Activated CD4-positive, alpha-beta T cell treated with anti-CD3 and anti-CD28 coated beads, Interleukin-2, amount 10 ng/mL, durations not matched to agents 7 days and 5 days (primary cell): ENCODE data around the gene NDUFS4. TPM values are rescaled to one million over a fixed set of nuclear protein-coding genes. Genes with fewer than 3 reads are reported as not detected.
"Not testable (repeated sequence)": the region's sequence is repeated elsewhere in the genome, so short reads cannot be mapped to it uniquely, and the experiment has no call there.

Experiments used
- CTCF ChIA-PET: fragments of 350-600 bp; sonication (Branson Sonifier 250); formaldehyde crosslinking; loops from one replicate; lab custom pipeline; 2021; ENCODE audit warnings: antibody characterized with exemption; lab: Charles Lee
- POLR2A ChIA-PET: fragments of 350-600 bp; sonication (Branson Sonifier 250); formaldehyde crosslinking; loops from one replicate; lab custom pipeline; 2021; ENCODE audit warnings: antibody characterized with exemption; lab: Charles Lee
- DNase-seq: peaks from one replicate; pipeline ENCODE4 v3.0.0-alpha.2; 2020
- H3K27ac Mint-ChIP-seq: one replicate; pipeline ENCODE4 v1.8.0; 2021; ENCODE audit warnings: mild to moderate bottlenecking, moderate library complexity, mixed read lengths
- H3K27me3 Mint-ChIP-seq: one replicate; pipeline ENCODE4 v1.8.0; 2021; ENCODE audit warnings: mixed read lengths
- H3K36me3 Mint-ChIP-seq: one replicate; pipeline ENCODE4 v1.8.0; 2021; ENCODE audit warnings: low read depth, mixed read lengths
- H3K4me1 Mint-ChIP-seq: one replicate; pipeline ENCODE4 v1.8.0; 2021; ENCODE audit warnings: mixed read lengths
- H3K4me3 Mint-ChIP-seq: one replicate; pipeline ENCODE4 v1.8.0; 2021; ENCODE audit warnings: mild to moderate bottlenecking, moderate library complexity, mixed read lengths
- H3K9me3 Mint-ChIP-seq: one replicate; pipeline ENCODE4 v1.8.0; 2021; ENCODE audit warnings: mixed read lengths
- total RNA-seq, 2 experiments: library from RNA; stranded (reverse); gene quantifications; one replicate each; pipeline ENCODE4 v1.2.3, GENCODE V29; 2021

Gene NDUFS4
- total RNA-seq, 2 experiments from 2014 or later, result 43.2 to 46.8 TPM

DNA sequence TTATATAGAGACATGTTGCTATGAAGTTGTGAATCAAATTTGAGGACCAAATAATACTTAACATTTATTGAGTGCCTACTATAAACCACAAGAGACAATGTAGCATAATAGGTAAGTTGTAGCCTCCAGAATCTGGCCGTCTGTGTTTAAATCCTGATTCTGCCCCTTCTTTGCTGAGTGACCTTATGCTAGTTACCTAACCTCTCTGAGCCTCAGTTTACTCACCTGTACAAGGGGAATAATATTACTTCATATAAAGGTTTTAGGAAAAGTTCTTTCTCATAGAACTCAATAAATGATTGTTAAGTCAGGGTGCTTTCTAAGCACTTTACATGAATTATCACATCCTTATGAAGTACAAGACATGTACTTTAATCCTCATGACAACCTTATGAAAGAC is 120.6 kb downstream of the NDUFS4 start:
- Mint-ChIP-seq H3K9me3 (peaks cover 9% of the 10 kb centered on the region), H3K4me3 (no peak overlapping the region), H3K36me3 (peaks cover 24% of the 10 kb centered on the region), H3K27ac (no peak overlapping the region), H3K27me3 (no peaks in the 10 kb centered on the region), H3K4me1 (no peaks in the 10 kb centered on the region)
- DNase-seq, result no peak
- ChIA-PET CTCF (no interaction called here), POLR2A (no interaction called here)

GRCh38 chr5:53691014-53691413 is 130.6 kb downstream of the NDUFS4 start:
- CTCF ChIA-PET, result no interaction called here
- Mint-ChIP-seq H3K9me3 (peaks cover 27% of the 10 kb centered on the region), H3K27ac (no peak overlapping the region), H3K27me3 (no peaks in the 10 kb centered on the region), H3K36me3 (peaks cover 9% of the 10 kb centered on the region), H3K4me3 (no peak overlapping the region), H3K4me1 (no peaks in the 10 kb centered on the region)
- no peak for DNase-seq
- POLR2A ChIA-PET, result no interaction called here

DNA sequence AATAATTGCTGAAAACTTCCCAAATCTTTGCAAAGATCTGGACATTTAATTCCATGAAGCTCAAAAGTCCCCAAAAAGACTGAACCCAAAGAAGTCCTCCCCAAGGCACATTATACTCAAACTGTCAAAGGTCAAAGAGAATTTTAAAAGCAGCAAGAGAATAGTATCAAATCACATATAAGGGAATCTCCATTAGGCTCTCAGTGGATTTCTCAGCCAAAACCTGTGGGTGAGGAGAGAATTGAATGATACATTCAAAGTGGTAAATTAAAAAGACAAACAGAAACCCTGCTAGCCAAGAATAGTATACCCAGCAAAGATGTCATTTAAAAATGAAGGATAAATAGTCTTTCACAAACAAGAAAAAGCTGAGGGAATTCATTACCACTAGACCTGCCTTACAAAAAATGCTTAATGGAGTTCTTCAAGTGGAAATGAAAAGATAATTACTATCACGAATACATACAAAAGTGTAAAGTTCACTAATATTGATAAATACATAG is 134.1 kb downstream of the NDUFS4 start:
- H3K27me3 Mint-ChIP-seq, result no peaks in the 10 kb centered on the region
- no peaks in the 10 kb centered on the region for H3K36me3 Mint-ChIP-seq
- no peak overlapping the region for H3K27ac Mint-ChIP-seq
- H3K9me3 Mint-ChIP-seq, result peaks cover 22% of the 10 kb centered on the region
- DNase-seq, result no peak
- POLR2A ChIA-PET, result no interaction called here
- no peaks in the 10 kb centered on the region for H3K4me1 Mint-ChIP-seq
- H3K4me3 Mint-ChIP-seq, result no peak overlapping the region
- CTCF ChIA-PET, result no interaction called here

GRCh38 chr5:53710405-53710804 is 150.0 kb downstream of the NDUFS4 start:
- H3K4me3 Mint-ChIP-seq, H3K27ac Mint-ChIP-seq, DNase-seq, H3K4me1 Mint-ChIP-seq, POLR2A ChIA-PET, H3K27me3 Mint-ChIP-seq, H3K36me3 Mint-ChIP-seq: not testable (repeated sequence)
- H3K9me3 Mint-ChIP-seq, result peaks cover 28% of the 10 kb centered on the region
- CTCF ChIA-PET, result interaction anchor here (1.2 kb wide), 1 partner anchor 158 kb away, joined by 3 read pairs; no protein-coding TSS in a partner anchor

DNA sequence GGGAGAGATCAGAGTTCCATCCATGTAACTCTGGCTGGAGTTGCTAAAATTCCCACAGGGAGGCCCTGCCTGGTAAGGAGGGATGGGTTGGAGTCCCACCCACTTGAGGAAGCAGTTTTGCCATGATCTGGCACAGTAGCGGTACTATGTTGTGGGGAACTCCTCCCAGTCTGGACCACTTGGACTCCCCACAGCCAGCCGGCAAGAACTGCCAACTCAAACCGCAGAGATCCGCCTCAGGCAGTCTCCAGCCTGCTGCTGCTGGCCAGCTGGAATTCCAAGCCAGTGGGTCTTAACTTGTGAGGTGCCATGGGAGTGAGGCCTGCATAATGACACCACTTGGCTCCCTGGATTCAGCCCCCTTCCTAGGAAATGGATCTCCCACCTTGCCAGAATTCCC is 151.9 kb downstream of the NDUFS4 start:
- ChIA-PET POLR2A (no interaction called here), CTCF (no interaction called here)
- peaks cover 24% of the 10 kb centered on the region for H3K9me3 Mint-ChIP-seq
- H3K4me1 Mint-ChIP-seq, result no peaks in the 10 kb centered on the region
- H3K27me3 Mint-ChIP-seq, result no peaks in the 10 kb centered on the region
- no peak for DNase-seq
- H3K36me3 Mint-ChIP-seq, result no peaks in the 10 kb centered on the region
- no peak overlapping the region for H3K4me3 Mint-ChIP-seq
- no peak overlapping the region for H3K27ac Mint-ChIP-seq

- Mint-ChIP-seq H3K4me3 (no peak overlapping the region), H3K27me3 (no peaks in the 10 kb centered on the region), H3K9me3 (peaks cover 20% of the 10 kb centered on the region), H3K36me3 (no peaks in the 10 kb centered on the region), H3K27ac (no peak overlapping the region), H3K4me1 (no peaks in the 10 kb centered on the region)
- POLR2A ChIA-PET, result no interaction called here
- CTCF ChIA-PET, result interaction anchor here (0.7 kb wide), 1 partner anchor 213 kb away, joined by 3 read pairs; no protein-coding TSS in a partner anchor
- DNase-seq, result no peak
Measured at GRCh38 chr5:53713978-53714666, 153.7 kb downstream of the NDUFS4 start.

DNA sequence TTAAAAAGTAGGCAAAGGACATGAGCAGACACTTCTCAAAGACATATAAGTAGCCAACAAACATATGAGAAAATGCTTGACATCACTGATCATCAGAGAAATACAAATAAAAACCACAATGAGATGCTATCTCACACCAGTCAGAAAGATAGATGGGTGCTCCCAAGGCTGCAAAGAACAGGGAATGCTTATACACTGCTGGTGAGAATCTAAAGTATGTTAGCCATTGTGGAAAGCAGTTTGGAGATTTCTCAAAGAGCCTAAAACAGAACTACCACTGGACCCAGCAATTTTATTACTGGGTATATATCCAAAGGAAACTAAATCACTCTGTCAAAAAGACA is 154.2 kb downstream of the NDUFS4 start:
- Mint-ChIP-seq H3K36me3 (no peaks in the 10 kb centered on the region), H3K27me3 (no peaks in the 10 kb centered on the region), H3K4me3 (no peak overlapping the region), H3K27ac (no peak overlapping the region), H3K9me3 (peaks cover 19% of the 10 kb centered on the region), H3K4me1 (no peaks in the 10 kb centered on the region)
- CTCF ChIA-PET, result interaction anchor here (0.7 kb wide), 1 partner anchor 212 kb away, joined by 3 read pairs; no protein-coding TSS in a partner anchor
- DNase-seq, result no peak
- POLR2A ChIA-PET, result no interaction called here

- H3K9me3 Mint-ChIP-seq, result no peaks in the 10 kb centered on the region
- ChIA-PET POLR2A (no interaction called here), CTCF (no interaction called here)
- no peaks in the 10 kb centered on the region for H3K36me3 Mint-ChIP-seq
- H3K27me3 Mint-ChIP-seq, result peaks cover 1% of the 10 kb centered on the region
- no peak for DNase-seq
- no peak overlapping the region for H3K4me3 Mint-ChIP-seq
- H3K4me1 Mint-ChIP-seq, result peaks cover 3% of the 10 kb centered on the region
- no peak overlapping the region for H3K27ac Mint-ChIP-seq
Measured at GRCh38 chr5:53726121-53726520, 165.7 kb downstream of the NDUFS4 start.

- no peak for DNase-seq
- Mint-ChIP-seq H3K4me1 (peaks cover 5% of the 10 kb centered on the region), H3K4me3 (no peak overlapping the region), H3K27ac (no peak overlapping the region), H3K27me3 (peaks cover 1% of the 10 kb centered on the region), H3K36me3 (no peaks in the 10 kb centered on the region), H3K9me3 (no peaks in the 10 kb centered on the region)
- ChIA-PET POLR2A (no interaction called here), CTCF (no interaction called here)
Measured at GRCh38 chr5:53730943-53731342, 170.5 kb downstream of the NDUFS4 start.

Other genes with a start within 250 kb of the NDUFS4 start
- gene FST, start 80.0 kb upstream of the NDUFS4 start, total RNA-seq, result not detected